Karpas-422 (cell line): ENCODE results near the gene AZIN2. TPM values are rescaled to one million over a fixed set of nuclear protein-coding genes. Genes with fewer than 3 reads are reported as not detected.

Source experiments
- DNase-seq: peaks from one replicate; pipeline ENCODE4 v3.0.0-alpha.2; 2015
- H2AFZ ChIP-seq: fragments of 200-600 bp; sonication (generic); 2 replicates; pipeline ENCODE4 v1.6.1; 2014; ENCODE audit warnings: antibody characterized with exemption, low read length, mixed read lengths
- H3K27ac ChIP-seq: fragments of 200-600 bp; sonication (generic); 2 replicates; pipeline ENCODE4 v1.5.1; 2014; ENCODE audit warnings: mild to moderate bottlenecking, low read length, moderate library complexity
- H3K27me3 ChIP-seq: fragments of 200-600 bp; sonication (generic); 2 replicates; pipeline ENCODE4 v1.6.1; 2014; ENCODE audit warnings: low read length, mixed read lengths
- H3K36me3 ChIP-seq: fragments of 200-600 bp; sonication (generic); 2 replicates; pipeline ENCODE4 v1.6.1; 2014; ENCODE audit warnings: low read length, mixed read lengths; ENCODE audit not compliant: insufficient read depth
- H3K4me1 ChIP-seq: fragments of 200-600 bp; sonication (generic); 2 replicates; pipeline ENCODE4 v1.6.1; 2014; ENCODE audit warnings: mild to moderate bottlenecking, low read length, mixed read lengths
- H3K4me2 ChIP-seq: fragments of 200-600 bp; sonication (generic); 2 replicates; pipeline ENCODE4 v1.6.1; 2014; ENCODE audit warnings: low read length, low read depth, mild to moderate bottlenecking; ENCODE audit not compliant: poor library complexity, severe bottlenecking
- H3K4me3 ChIP-seq: fragments of 200-600 bp; sonication (generic); 2 replicates; pipeline ENCODE4 v1.5.1; 2014; ENCODE audit warnings: mild to moderate bottlenecking, antibody characterized with exemption, low read length, mixed read lengths
- H3K79me2 ChIP-seq: fragments of 200-600 bp; sonication (generic); 2 replicates; pipeline ENCODE4 v1.6.1; 2014; ENCODE audit warnings: mild to moderate bottlenecking, low read length, mixed read lengths
- H3K9ac ChIP-seq: fragments of 200-600 bp; sonication (generic); 2 replicates; pipeline ENCODE4 v1.6.0; 2014; ENCODE audit warnings: low read length
- H3K9me2 ChIP-seq: fragments of 200-600 bp; sonication (generic), shearing (Covaris generic); replicated peaks from 2 replicates; pipeline ENCODE4 v1.6.0; 2014; ENCODE audit warnings: mild to moderate bottlenecking, low read length, moderate library complexity; ENCODE audit not compliant: insufficient read depth
- H3K9me3 ChIP-seq: fragments of 300-700, 200-600 bp; sonication (generic); 2 replicates; pipeline ENCODE4 v1.6.1; 2014; ENCODE audit warnings: low read length, mixed read lengths
- H4K20me1 ChIP-seq: fragments of 200-600 bp; sonication (generic); 2 replicates; pipeline ENCODE4 v1.6.1; 2014; ENCODE audit warnings: mild to moderate bottlenecking, antibody characterized with exemption, low read length, low read depth; ENCODE audit not compliant: insufficient read depth
- total RNA-seq: library from RNA; depleted of rRNA; stranded (reverse); fragments of >200 nt; shearing (Covaris generic); gene quantifications from 2 replicates; pipeline ENCODE4 v1.2.3, GENCODE V29; 2014; ENCODE audit warnings: low replicate concordance

Gene AZIN2
- total RNA-seq, 1 experiment from 2014 or later = 0.30 TPM

DNA sequence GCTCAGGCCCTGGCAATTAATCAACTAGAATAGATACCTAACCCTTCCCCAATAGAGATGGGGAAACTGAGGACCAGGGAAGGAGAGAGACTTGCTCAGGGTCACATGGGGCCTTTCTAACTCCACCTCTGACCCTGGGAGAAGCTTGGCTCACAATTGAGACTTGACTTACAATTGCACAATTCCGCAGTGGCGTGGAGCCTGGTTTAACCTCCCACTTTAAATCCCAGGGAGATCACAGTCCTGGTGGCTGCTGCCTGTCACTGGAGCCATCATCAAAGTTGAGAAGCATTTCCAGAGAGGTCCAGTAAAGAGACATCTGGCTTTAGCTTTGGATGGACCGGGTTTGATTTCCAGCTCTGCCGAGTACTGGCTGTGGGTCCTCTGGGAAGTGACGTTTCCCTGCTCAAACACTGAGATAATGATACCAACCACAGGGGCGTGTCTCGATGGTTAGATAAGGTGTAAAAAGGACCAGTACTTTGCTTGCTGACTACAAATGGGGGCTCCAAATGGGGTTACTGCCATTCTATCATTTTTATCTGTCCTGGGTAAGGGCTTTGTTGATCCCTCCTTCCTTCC is 61.6 kb downstream of the AZIN2 start:
- no peaks in the 10 kb centered on the region for H3K27me3 ChIP-seq
- H3K4me1 ChIP-seq = peaks cover 6% of the 10 kb centered on the region
- H3K27ac ChIP-seq = no peak overlapping the region
- H3K9me2 ChIP-seq = no peaks in the 10 kb centered on the region
- H3K9ac ChIP-seq = no peak overlapping the region
- H3K36me3 ChIP-seq = peaks cover 6% of the 10 kb centered on the region; the same call in 1 of the 2 replicates
- no peak for DNase-seq
- H2AFZ ChIP-seq = no peak overlapping the region
- H4K20me1 ChIP-seq = peaks cover 2% of the 10 kb centered on the region; the same call in 1 of the 2 replicates
- no peaks in the 10 kb centered on the region for H3K9me3 ChIP-seq
- no peak overlapping the region for H3K4me3 ChIP-seq
- H3K4me2 ChIP-seq = no peak overlapping the region
- no peaks in the 10 kb centered on the region for H3K79me2 ChIP-seq

DNA sequence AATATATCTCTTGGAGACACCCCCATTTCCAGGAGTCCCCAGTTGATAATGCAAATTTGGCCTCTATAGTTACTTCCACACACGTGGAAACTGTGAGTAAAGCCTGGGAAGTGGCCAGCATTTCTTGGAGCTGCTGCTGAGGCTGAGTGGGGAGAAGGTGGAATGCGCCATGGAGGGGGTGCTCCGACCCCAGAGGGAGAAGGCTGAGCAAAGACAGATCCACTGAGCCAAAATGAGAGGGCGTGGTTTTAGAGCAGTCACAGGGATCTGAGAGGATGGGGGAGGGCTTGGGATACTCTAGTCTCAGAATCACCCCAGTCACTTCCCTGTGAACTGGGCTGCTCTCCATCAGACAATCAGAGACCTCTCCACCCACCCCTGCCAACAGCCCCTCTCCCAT is 62.2 kb downstream of the AZIN2 start:
- Histone ChIP-seq H2AFZ (no peak overlapping the region), H3K4me3 (no peak overlapping the region), H3K9ac (no peak overlapping the region), H3K9me3 (no peaks in the 10 kb centered on the region), H3K27me3 (no peaks in the 10 kb centered on the region), H3K4me1 (peaks cover under 1% of the 10 kb centered on the region), H4K20me1 (no peaks in the 10 kb centered on the region; the same call in 1 of the 2 replicates), H3K9me2 (no peaks in the 10 kb centered on the region), H3K36me3 (peaks cover 6% of the 10 kb centered on the region; the same call in 1 of the 2 replicates), H3K27ac (no peak overlapping the region), H3K4me2 (no peak overlapping the region), H3K79me2 (no peaks in the 10 kb centered on the region)
- no peak for DNase-seq

DNA sequence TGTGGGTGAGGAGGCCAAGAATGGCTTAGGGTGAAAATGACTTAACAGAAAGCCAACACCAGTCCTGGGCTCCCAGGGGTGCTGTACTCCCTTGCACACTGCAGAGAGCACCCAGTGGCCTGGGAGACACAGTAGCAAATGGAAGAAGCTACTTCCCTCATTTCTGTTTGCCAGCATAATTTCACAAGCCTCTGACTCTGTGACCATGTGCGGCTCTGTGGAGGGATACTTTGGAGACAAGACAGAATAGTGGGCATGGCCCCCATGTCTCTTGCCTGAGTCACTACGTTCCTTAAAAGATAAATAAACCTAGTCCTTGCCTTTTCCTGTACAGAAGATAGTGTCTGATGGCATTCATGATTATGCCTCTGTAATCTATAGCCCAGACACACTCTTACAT is 62.7 kb downstream of the AZIN2 start:
- Histone ChIP-seq H3K9me3 (no peaks in the 10 kb centered on the region), H3K27me3 (no peaks in the 10 kb centered on the region), H3K79me2 (no peaks in the 10 kb centered on the region), H2AFZ (no peak overlapping the region), H3K9ac (no peak overlapping the region), H3K4me1 (no peaks in the 10 kb centered on the region), H4K20me1 (no peaks in the 10 kb centered on the region; the same call in 1 of the 2 replicates), H3K27ac (no peak overlapping the region), H3K4me2 (no peak overlapping the region), H3K9me2 (no peaks in the 10 kb centered on the region), H3K36me3 (peaks cover 6% of the 10 kb centered on the region; the same call in 1 of the 2 replicates), H3K4me3 (no peak overlapping the region)
- DNase-seq = no peak

DNA sequence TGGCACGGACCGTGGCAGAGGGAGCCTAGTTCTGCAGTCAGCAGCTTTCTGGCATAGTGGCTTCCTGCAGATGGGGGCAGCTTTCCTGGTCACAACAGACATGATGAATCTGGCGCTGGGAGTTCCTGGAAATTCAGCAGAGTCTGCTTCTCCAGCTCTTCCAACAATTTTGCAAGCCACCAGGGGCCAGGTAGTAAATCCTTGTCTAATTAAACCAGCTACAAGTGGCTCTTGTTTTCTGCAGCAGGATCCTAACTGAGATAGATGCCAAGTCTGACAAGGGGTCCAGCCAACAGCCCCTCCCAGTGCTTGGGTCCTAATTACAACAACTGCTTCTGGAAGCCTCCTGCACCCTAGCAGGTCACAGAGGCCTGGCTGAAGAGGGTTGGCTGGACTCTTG is 65.0 kb downstream of the AZIN2 start:
- H2AFZ ChIP-seq = no peak overlapping the region
- no peaks in the 10 kb centered on the region for H3K9me3 ChIP-seq
- H3K4me2 ChIP-seq = no peak overlapping the region
- no peaks in the 10 kb centered on the region for H3K4me1 ChIP-seq
- peaks cover 6% of the 10 kb centered on the region; the same call in 1 of the 2 replicates for H3K36me3 ChIP-seq
- no peak for DNase-seq
- H3K9ac ChIP-seq = no peak overlapping the region
- H3K4me3 ChIP-seq = no peak overlapping the region
- H3K27me3 ChIP-seq = no peaks in the 10 kb centered on the region
- no peaks in the 10 kb centered on the region for H3K9me2 ChIP-seq
- H3K79me2 ChIP-seq = no peaks in the 10 kb centered on the region
- no peak overlapping the region for H3K27ac ChIP-seq
- H4K20me1 ChIP-seq = no peaks in the 10 kb centered on the region; the same call in 1 of the 2 replicates

DNA sequence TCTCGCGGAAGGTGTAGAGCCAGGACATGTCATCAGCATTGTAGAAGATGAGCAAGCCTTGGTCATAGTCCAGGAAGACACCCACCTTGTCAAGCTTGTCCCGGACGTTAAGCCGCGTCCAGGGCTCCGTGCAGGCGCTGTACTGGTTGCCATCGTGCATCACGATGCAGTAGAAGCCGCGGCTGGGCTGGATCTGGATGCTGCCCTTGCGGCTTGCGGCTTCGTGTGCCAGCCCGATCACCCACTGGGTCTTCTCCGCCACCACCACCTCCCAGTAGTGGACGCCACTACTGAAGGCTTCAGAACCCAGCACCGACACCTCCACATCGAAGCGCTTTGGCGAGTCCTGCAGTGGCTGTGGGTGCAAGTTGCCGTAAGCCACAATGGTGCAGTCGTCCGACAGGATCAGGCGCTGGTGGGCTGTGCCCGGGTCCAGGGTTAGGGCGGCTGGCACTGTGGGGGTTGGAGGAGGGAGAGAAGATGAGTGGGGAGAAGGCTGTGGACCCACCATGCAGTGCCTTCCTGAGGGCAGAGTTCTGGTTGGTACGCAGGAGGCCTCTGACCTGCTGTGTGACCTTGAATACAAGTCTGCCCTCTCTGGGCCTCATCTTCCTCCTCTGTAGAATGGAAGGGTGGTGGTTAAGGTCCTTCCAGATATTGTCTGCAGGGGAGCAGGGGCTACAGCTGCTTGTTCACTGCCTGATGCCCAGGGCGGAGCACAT is 66.5 kb downstream of the AZIN2 start:
- peaks cover 9% of the 10 kb centered on the region; the same call in 1 of the 2 replicates for H3K36me3 ChIP-seq
- no peaks in the 10 kb centered on the region for H3K9me2 ChIP-seq
- no peak overlapping the region for H3K27ac ChIP-seq
- H3K4me3 ChIP-seq = no peak overlapping the region
- H3K79me2 ChIP-seq = no peaks in the 10 kb centered on the region
- H3K27me3 ChIP-seq = no peaks in the 10 kb centered on the region
- no peak for DNase-seq
- no peaks in the 10 kb centered on the region for H3K9me3 ChIP-seq
- no peak overlapping the region for H2AFZ ChIP-seq
- no peak overlapping the region for H3K4me2 ChIP-seq
- H3K4me1 ChIP-seq = no peaks in the 10 kb centered on the region
- H3K9ac ChIP-seq = no peak overlapping the region
- H4K20me1 ChIP-seq = no peaks in the 10 kb centered on the region

DNA sequence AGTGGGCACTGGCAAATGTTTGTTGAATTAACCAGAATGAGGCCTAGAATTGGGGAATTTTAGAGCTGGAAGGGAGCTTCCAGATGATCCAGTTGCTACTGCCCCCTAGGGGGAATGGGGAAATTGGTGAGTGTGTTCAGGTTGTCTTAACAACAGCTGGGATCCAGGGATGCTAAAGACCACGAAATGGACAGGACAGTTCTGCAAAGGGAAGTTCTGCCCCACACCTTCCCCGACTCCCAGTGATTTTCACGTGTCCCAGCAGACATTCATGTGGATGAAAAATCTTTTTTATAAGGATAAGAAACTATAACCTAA is 67.0 kb downstream of the AZIN2 start:
- Histone ChIP-seq H3K4me2 (no peak overlapping the region), H3K27ac (no peak overlapping the region), H3K36me3 (peaks cover 9% of the 10 kb centered on the region; the same call in 1 of the 2 replicates), H3K4me1 (peaks cover under 1% of the 10 kb centered on the region), H4K20me1 (no peaks in the 10 kb centered on the region), H3K79me2 (no peaks in the 10 kb centered on the region), H3K9me2 (no peaks in the 10 kb centered on the region), H3K9me3 (no peaks in the 10 kb centered on the region), H2AFZ (no peak overlapping the region), H3K4me3 (no peak overlapping the region), H3K27me3 (no peaks in the 10 kb centered on the region), H3K9ac (no peak overlapping the region)
- no peak for DNase-seq

DNA sequence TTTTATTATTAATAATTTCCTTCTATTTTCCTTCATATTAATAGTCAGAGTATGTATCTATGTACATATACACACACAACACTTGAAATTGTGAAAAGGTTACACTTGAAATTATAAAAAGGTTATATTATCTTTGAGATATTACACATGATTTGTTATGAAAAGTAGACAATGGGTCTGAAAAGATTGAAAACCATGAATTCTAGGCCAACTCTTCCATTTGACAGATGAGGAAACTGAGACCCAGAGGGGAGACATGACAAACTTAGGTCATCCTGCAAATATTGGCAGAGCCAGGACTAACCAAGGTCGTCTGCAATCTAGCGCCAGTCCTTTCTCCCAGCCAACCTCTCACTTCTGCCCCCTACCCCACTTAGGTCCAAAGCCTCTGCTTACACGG is 67.7 kb downstream of the AZIN2 start:
- H3K4me3 ChIP-seq = no peak overlapping the region
- H3K27ac ChIP-seq = no peak overlapping the region
- DNase-seq = no peak
- no peaks in the 10 kb centered on the region for H4K20me1 ChIP-seq
- no peak overlapping the region for H2AFZ ChIP-seq
- H3K4me2 ChIP-seq = no peak overlapping the region
- no peak overlapping the region for H3K9ac ChIP-seq
- H3K4me1 ChIP-seq = peaks cover 7% of the 10 kb centered on the region
- H3K9me2 ChIP-seq = no peaks in the 10 kb centered on the region
- peaks cover 9% of the 10 kb centered on the region; the same call in 1 of the 2 replicates for H3K36me3 ChIP-seq
- no peaks in the 10 kb centered on the region for H3K27me3 ChIP-seq
- H3K9me3 ChIP-seq = no peaks in the 10 kb centered on the region
- H3K79me2 ChIP-seq = no peaks in the 10 kb centered on the region

DNA sequence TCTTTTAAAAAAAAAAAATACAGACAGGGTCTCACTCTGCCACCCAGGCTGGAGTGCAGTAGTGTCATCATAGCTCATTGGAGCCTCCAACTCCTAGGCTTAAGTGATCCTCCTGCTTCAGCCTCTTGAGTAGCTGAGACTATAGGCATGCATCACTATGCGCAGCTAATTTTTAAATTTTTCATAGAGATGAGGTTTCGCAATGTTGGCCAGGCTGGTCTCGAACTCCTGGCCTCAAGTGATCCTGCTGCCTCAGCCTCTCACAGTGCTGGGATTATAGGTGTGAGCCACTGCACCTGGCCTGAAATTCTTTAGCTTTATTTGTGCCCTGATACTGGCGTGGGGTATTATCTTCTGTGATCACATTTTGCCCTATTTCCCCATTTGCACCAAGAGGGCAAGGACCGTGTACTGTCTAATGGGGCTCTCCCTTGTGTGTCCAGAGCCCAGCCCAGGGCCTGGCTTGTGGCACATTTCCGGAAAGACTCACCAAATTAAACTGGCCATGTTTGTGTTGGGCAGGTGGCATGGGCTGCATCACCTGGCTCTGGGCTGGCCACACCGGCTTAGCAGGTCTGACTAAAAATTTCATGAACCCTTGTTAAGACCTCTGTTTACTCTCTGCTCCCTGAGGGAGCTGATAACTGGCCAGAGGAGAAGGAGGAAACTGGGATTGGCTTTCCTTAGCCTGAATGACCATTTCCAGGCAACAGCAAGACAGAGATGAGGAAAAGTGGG is 68.7 kb downstream of the AZIN2 start:
- Histone ChIP-seq H3K9ac (no peak overlapping the region), H2AFZ (no peak overlapping the region), H3K9me2 (no peaks in the 10 kb centered on the region), H3K9me3 (no peaks in the 10 kb centered on the region), H3K79me2 (no peaks in the 10 kb centered on the region), H3K27ac (no peak overlapping the region), H3K36me3 (peaks cover 9% of the 10 kb centered on the region; the same call in 1 of the 2 replicates), H3K4me1 (peaks cover 8% of the 10 kb centered on the region), H3K4me3 (no peak overlapping the region), H3K4me2 (no peak overlapping the region), H3K27me3 (no peaks in the 10 kb centered on the region), H4K20me1 (no peaks in the 10 kb centered on the region)
- no peak for DNase-seq
